ENCODE measurements around the gene IGLL1. TPM values are rescaled to one million over a fixed set of nuclear protein-coding genes. Genes with fewer than 3 reads are reported as not detected.
"Not testable (repeated sequence)": the region's sequence is repeated elsewhere in the genome, so short reads cannot be mapped to it uniquely, and the experiment has no call there.

Gene IGLL1
- total RNA-seq, 1 donor from 2014 or later, result not detected

DNA sequence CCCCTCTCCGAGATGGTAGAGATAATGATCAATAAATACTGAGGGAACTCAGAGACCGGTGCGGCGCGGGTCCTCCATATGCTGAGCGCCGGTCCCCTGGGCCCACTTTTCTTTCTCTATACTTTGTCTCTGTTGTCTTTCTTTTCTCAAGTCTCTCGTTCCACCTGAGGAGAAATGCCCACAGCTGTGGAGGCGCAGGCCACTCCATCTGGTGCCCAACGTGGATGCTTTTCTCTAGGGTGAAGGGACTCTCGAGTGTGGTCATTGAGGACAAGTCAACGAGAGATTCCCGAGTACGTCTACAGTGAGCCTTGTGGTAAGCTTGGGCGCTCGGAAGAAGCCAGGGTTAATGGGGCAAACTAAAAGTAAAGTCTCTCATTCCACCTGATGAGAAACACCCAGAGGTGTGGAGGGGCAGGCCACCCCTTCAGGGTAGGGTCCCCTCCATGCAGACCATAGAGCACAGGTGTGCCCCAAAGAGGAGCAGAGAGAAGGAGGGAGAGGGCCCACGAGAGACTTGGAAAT lies 43.2 kb downstream of the IGLL1 start:
- Histone ChIP-seq H3K9me3 (no peaks in the 10 kb centered on the region), H3K27ac (no peak overlapping the region), H3K4me3 (no peak overlapping the region), H3K36me3 (no peaks in the 10 kb centered on the region), H3K4me1 (no peaks in the 10 kb centered on the region), H3K27me3 (no peaks in the 10 kb centered on the region)
- no peak for TF ChIP-seq POLR2A (IDR thresholded peaks at IDR 0.05)
- TF ChIP-seq CTCF (IDR thresholded peaks at IDR 0.05), result no peak
- no peak for TF ChIP-seq POLR2AphosphoS5 (IDR thresholded peaks at IDR 0.05; ENCODE audit: insufficient read depth in 1 of 2, low read depth in 1 of 2)
- no peak for DNase-seq (ENCODE audit: extremely low spot score in 2 of 2)
- intact Hi-C loops (cut with DNase I), result loop anchor here (10.0 kb wide), 1 partner anchor 222 kb away; no protein-coding TSS in a partner anchor

DNA sequence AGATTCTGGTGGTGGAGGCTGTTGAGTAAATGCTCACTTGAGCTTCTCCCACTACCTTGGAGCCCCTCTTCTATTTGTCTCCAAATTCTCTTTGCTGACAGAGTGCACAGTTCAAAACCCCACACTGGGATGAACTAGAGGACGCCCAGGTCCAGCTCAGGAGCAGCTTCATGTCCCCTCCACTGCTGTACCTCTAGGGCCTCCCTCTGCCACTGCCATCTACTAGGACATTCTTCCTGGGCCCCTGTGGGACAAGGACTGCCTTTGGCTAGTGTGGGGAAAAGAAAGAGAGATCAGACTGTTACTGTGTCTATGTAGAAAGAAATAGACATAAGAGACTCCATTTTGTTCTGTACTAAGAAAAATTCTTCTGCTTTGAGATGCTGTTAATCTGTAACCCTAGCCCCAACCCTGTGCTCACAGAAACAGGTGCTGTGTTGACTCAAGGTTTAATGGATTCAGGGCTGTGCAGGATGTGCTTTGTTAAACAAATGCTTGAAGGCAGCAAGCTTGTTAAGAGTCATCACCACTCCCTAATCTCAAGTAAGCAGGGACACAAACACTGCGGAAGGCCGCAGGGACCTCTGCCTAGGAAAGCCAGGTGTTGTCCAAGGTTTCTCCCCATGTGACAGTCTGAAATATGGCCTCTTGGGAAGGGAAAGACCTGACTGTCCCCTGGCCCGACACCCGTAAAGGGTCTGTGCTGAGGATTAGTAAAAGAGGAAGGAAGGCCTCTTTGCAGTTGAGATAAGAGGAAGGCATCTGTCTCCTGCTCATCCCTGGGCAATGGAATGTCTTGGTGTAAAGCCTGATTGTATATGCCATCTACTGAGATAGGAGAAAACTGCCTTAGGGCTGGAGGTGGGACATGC lies 44.1 kb downstream of the IGLL1 start:
- H3K9me3 ChIP-seq; H3K27ac ChIP-seq; DNase-seq (ENCODE audit: extremely low spot score in 2 of 2); H3K27me3 ChIP-seq; H3K4me3 ChIP-seq; H3K4me1 ChIP-seq; H3K36me3 ChIP-seq: not testable (repeated sequence)
- intact Hi-C loops (cut with DNase I), result loop anchor here (10.0 kb wide), 1 partner anchor 221 kb away; no protein-coding TSS in a partner anchor

- no peaks in the 10 kb centered on the region for H3K36me3 ChIP-seq
These were observed 45.0 kb downstream of the IGLL1 start for GRCh38 chr22:23534851-23535717.

GRCh38 chr22:23534201-23534850 lies 45.8 kb downstream of the IGLL1 start:
- no peak overlapping the region for H3K27ac ChIP-seq

More at GRCh38 chr22:23534851-23535717, 45.0 kb downstream of the IGLL1 start:
- H3K4me1 ChIP-seq, result no peaks in the 10 kb centered on the region
- intact Hi-C loops (cut with DNase I), result loop anchor here (10.0 kb wide), 1 partner anchor 220 kb away; no protein-coding TSS in a partner anchor
- no peaks in the 10 kb centered on the region for H3K27me3 ChIP-seq
- no peak for DNase-seq (ENCODE audit: extremely low spot score in 2 of 2)
- no peaks in the 10 kb centered on the region for H3K9me3 ChIP-seq
- TF ChIP-seq POLR2A (IDR thresholded peaks at IDR 0.05) (no peak), POLR2AphosphoS5 (IDR thresholded peaks at IDR 0.05; ENCODE audit: insufficient read depth in 1 of 2, low read depth in 1 of 2) (no peak), CTCF (IDR thresholded peaks at IDR 0.05) (no peak)
- H3K27ac ChIP-seq, result no peak overlapping the region
- H3K4me3 ChIP-seq, result no peak overlapping the region

More at GRCh38 chr22:23534201-23534850, 45.8 kb downstream of the IGLL1 start:
- no peaks in the 10 kb centered on the region for H3K9me3 ChIP-seq
- no peak overlapping the region for H3K4me3 ChIP-seq
- H3K27me3 ChIP-seq, result no peaks in the 10 kb centered on the region
- no peak for DNase-seq (ENCODE audit: extremely low spot score in 2 of 2)
- H3K36me3 ChIP-seq, result no peaks in the 10 kb centered on the region
- intact Hi-C loops (cut with DNase I), result loop anchor here (10.0 kb wide), 1 partner anchor 220 kb away; no protein-coding TSS in a partner anchor
- TF ChIP-seq POLR2A (IDR thresholded peaks at IDR 0.05), result no peak
- no peak for TF ChIP-seq POLR2AphosphoS5 (IDR thresholded peaks at IDR 0.05; ENCODE audit: insufficient read depth in 1 of 2, low read depth in 1 of 2)
- TF ChIP-seq CTCF (IDR thresholded peaks at IDR 0.05), result no peak
- no peaks in the 10 kb centered on the region for H3K4me1 ChIP-seq

Measured in vagina (tissue), 2 donors.